Ramos (cell line): Measurements from ENCODE around the gene PIP5K1C.

Experiments
- in situ Hi-C: fragments of 300-500 bp; cut with MboI; formaldehyde crosslinking; loops from one replicate; pipeline ENCODE4 v1.14.3; 2022; ENCODE audit warnings: low sequenced_read_pairs; ENCODE audit not compliant: unreplicated experiment

PIP5K1C gene

GRCh38 chr19:3614858-3615505 is 85.3 kb downstream of the PIP5K1C start:
- in situ Hi-C loops = loop anchor here (10.0 kb wide), 1 partner anchor 70 kb away; no protein-coding TSS in a partner anchor

GRCh38 chr19:3613818-3614661 is 86.2 kb downstream of the PIP5K1C start:
- in situ Hi-C loops = loop anchor here (10.0 kb wide), 1 partner anchor 69 kb away; no protein-coding TSS in a partner anchor

GRCh38 chr19:3612901-3613741 is 87.1 kb downstream of the PIP5K1C start:
- in situ Hi-C loops = loop anchor here (10.0 kb wide), 1 partner anchor 68 kb away; no protein-coding TSS in a partner anchor

GRCh38 chr19:3612330-3612729 is 87.9 kb downstream of the PIP5K1C start:
- in situ Hi-C loops = loop anchor here (10.0 kb wide), 1 partner anchor 68 kb away; no protein-coding TSS in a partner anchor

GRCh38 chr19:3611841-3612240 is 88.4 kb downstream of the PIP5K1C start:
- in situ Hi-C loops = loop anchor here (10.0 kb wide), 1 partner anchor 67 kb away; no protein-coding TSS in a partner anchor

GRCh38 chr19:3610745-3611717 is 89.2 kb downstream of the PIP5K1C start:
- in situ Hi-C loops = loop anchor here (10.0 kb wide), 1 partner anchor 66 kb away; no protein-coding TSS in a partner anchor

GRCh38 chr19:3609779-3610719 is 90.2 kb downstream of the PIP5K1C start:
- in situ Hi-C loops = loop anchor here (10.0 kb wide), 1 partner anchor 65 kb away; no protein-coding TSS in a partner anchor

- in situ Hi-C loops = no loop called here
Observed at GRCh38 chr19:3608750-3609322, 91.4 kb downstream of the PIP5K1C start.

GRCh38 chr19:3608079-3608641 is 92.1 kb downstream of the PIP5K1C start:
- in situ Hi-C loops = no loop called here

- in situ Hi-C loops = no loop called here
Observed at GRCh38 chr19:3607303-3608078, 92.8 kb downstream of the PIP5K1C start.

GRCh38 chr19:3606690-3607289 is 93.5 kb downstream of the PIP5K1C start, which contains the start of gene TBXA2R:
TSS of gene TBXA2R (minus strand) at chr19:3606875. CDS start at chr19:3600634, 6,241 bp downstream.
- in situ Hi-C loops = no loop called here

GRCh38 chr19:3606174-3606689 is 94.0 kb downstream of the PIP5K1C start:
- in situ Hi-C loops = no loop called here

GRCh38 chr19:3605770-3606169 is 94.5 kb downstream of the PIP5K1C start:
- in situ Hi-C loops = no loop called here

- in situ Hi-C loops = no loop called here
Observed at GRCh38 chr19:3605361-3605760, 94.9 kb downstream of the PIP5K1C start.

- in situ Hi-C loops = no loop called here
Observed at GRCh38 chr19:3604987-3605343, 95.3 kb downstream of the PIP5K1C start.
